H1 (cell line): ENCODE data around the gene CISH. TPM values are rescaled to one million over a fixed set of nuclear protein-coding genes. Genes with fewer than 3 reads are reported as not detected.

Source experiments
- CTCF ChIA-PET: fragments of 300-600 bp; sonication (Branson Sonifier 250); formaldehyde crosslinking; loops from one replicate; lab custom pipeline; 2021; ENCODE audit not compliant: partially characterized antibody; lab: Charles Lee
- POLR2A ChIA-PET: fragments of 300-600 bp; sonication (Branson Sonifier 250); formaldehyde crosslinking; loops from one replicate; lab custom pipeline; 2021; ENCODE audit warnings: inconsistent platforms; ENCODE audit not compliant: partially characterized antibody; lab: Charles Lee
- DNase-seq, 2 experiments: peaks; one replicate each; pipeline versions ENCODE4 v3.0.0 to v3.0.0-alpha.2; 2010 to 2022; ENCODE audit warnings: low spot score in 2 of 2, low read depth in 1 of 2, mixed read lengths in 1 of 2
- FAIRE-seq: peaks from 2 replicates; lab custom pipeline; 2011; peaks lifted over from hg19 to GRCh38; lab: Jason Lieb, UNC
- H2AFZ ChIP-seq: 2 replicates; pipeline ENCODE4 v1.8.1; 2012; ENCODE audit warnings: low read length, inconsistent platforms
- H2AK5ac ChIP-seq: 2 replicates; pipeline ENCODE4 v1.6.1; 2013; ENCODE audit warnings: low read depth, low read length
- H2BK120ac ChIP-seq: replicated peaks from 2 replicates; pipeline ENCODE3; 2013; ENCODE audit warnings: low read depth, low read length, inconsistent platforms
- H2BK12ac ChIP-seq: 2 replicates; pipeline ENCODE4 v1.6.1; 2013; ENCODE audit warnings: low read depth, low read length
- H2BK15ac ChIP-seq: 2 replicates; pipeline ENCODE4 v1.6.1; 2013; ENCODE audit warnings: low read length
- H2BK20ac ChIP-seq: 2 replicates; pipeline ENCODE4 v1.6.1; 2013; ENCODE audit warnings: low read length
- H2BK5ac ChIP-seq: 2 replicates; pipeline ENCODE4 v1.6.1; 2013; ENCODE audit warnings: low read depth, low read length
- H3K14ac ChIP-seq: 2 replicates; pipeline ENCODE4 v1.6.1; 2013; ENCODE audit warnings: inconsistent platforms; ENCODE audit not compliant: insufficient read length
- H3K18ac ChIP-seq: 2 replicates; pipeline ENCODE4 v1.6.1; 2013; ENCODE audit warnings: low read length; ENCODE audit errors: extremely low read depth
- H3K23ac ChIP-seq: 2 replicates; pipeline ENCODE4 v1.6.1; 2013; ENCODE audit warnings: inconsistent platforms; ENCODE audit not compliant: insufficient read length
- H3K23me2 ChIP-seq: 2 replicates; pipeline ENCODE4 v1.6.1; 2013; ENCODE audit warnings: low read depth, low read length
- H3K27ac ChIP-seq: 2 replicates; pipeline ENCODE4 v1.6.1; 2011; ENCODE audit warnings: low read depth, low read length, inconsistent platforms
- H3K27me3 ChIP-seq, 4 experiments: replicated peaks in 1 of 4; 1 replicate in 1 of 4; 2 replicates in 3 of 4; pipeline versions ENCODE4 v1.6.1 to v1.8.1; 2011 to 2013; ENCODE audit warnings: low read length in 3 of 4, mild to moderate bottlenecking in 3 of 4, inconsistent platforms in 2 of 4, mixed read lengths in 2 of 4, moderate library complexity in 1 of 4; ENCODE audit not compliant: control insufficient read depth in 3 of 4, insufficient read depth in 3 of 4; ENCODE audit errors: extremely low read depth in 1 of 4
- H3K36me3 ChIP-seq, 4 experiments: 2 replicates each; pipeline versions ENCODE4 v1.6.1 to v1.8.1; 2011 to 2013; ENCODE audit warnings: mild to moderate bottlenecking in 4 of 4, low read length in 3 of 4, moderate library complexity in 2 of 4, control low read depth in 1 of 4, inconsistent platforms in 1 of 4; ENCODE audit not compliant: insufficient read depth in 4 of 4, control insufficient read depth in 2 of 4
- H3K4ac ChIP-seq: replicated peaks from 2 replicates; pipeline ENCODE3; 2013; ENCODE audit warnings: low read length, low read depth, mixed read lengths, inconsistent platforms; ENCODE audit not compliant: insufficient read length
- H3K4me1 ChIP-seq, 4 experiments: replicated peaks in 1 of 4; 1 replicate in 1 of 4; 2 replicates in 3 of 4; pipeline versions ENCODE4 v1.6.1 to v1.8.1; 2011 to 2013; ENCODE audit warnings: low read length in 3 of 4, inconsistent platforms in 2 of 4, mixed read lengths in 1 of 4; ENCODE audit not compliant: insufficient read depth in 4 of 4, control insufficient read depth in 3 of 4
- H3K4me2 ChIP-seq, 2 experiments: 2 replicates each; pipeline versions ENCODE4 v1.6.1 to v1.8.1; 2011 to 2013; ENCODE audit warnings: low read depth in 2 of 2, low read length in 2 of 2, control low read depth in 1 of 2, inconsistent platforms in 1 of 2, mild to moderate bottlenecking in 1 of 2; ENCODE audit not compliant: insufficient read depth in 1 of 2
- H3K4me3 ChIP-seq, 4 experiments: fragments of 200-600, 300-600 bp in 1 of 4; sonication (generic), shearing (Covaris generic), sonication (Bioruptor Twin) in 1 of 4; 2 replicates each; pipeline versions ENCODE4 v1.5.1 to v1.8.1; 2011 to 2016; ENCODE audit warnings: low read length in 4 of 4, low read depth in 3 of 4, control low read depth in 2 of 4, inconsistent platforms in 2 of 4, mild to moderate bottlenecking in 2 of 4, mixed read lengths in 1 of 4, moderate library complexity in 1 of 4; ENCODE audit not compliant: insufficient read depth in 2 of 4; ENCODE audit errors: extremely low read depth in 1 of 4
- H3K56ac ChIP-seq: replicated peaks from 2 replicates; pipeline ENCODE3; 2013; ENCODE audit warnings: low read depth, mild to moderate bottlenecking, mixed read lengths, low read length, inconsistent platforms; ENCODE audit not compliant: insufficient read length
- H3K79me1 ChIP-seq: 2 replicates; pipeline ENCODE4 v1.6.1; 2013; ENCODE audit warnings: low read depth, low read length, control low read depth
- H3K79me2 ChIP-seq, 2 experiments: 2 replicates each; pipeline versions ENCODE4 v1.6.1 to v1.8.1; 2012 to 2013; ENCODE audit warnings: low read length in 2 of 2, mild to moderate bottlenecking in 2 of 2, inconsistent platforms in 1 of 2; ENCODE audit not compliant: insufficient read depth in 2 of 2, control insufficient read depth in 1 of 2
- H3K9ac ChIP-seq, 4 experiments: replicated peaks in 1 of 4; 1 replicate in 1 of 4; 2 replicates in 3 of 4; pipeline versions ENCODE4 v1.6.1 to v1.8.1; 2011 to 2013; ENCODE audit warnings: low read depth in 3 of 4, low read length in 3 of 4, control low read depth in 2 of 4, mild to moderate bottlenecking in 2 of 4, moderate library complexity in 2 of 4, inconsistent platforms in 1 of 4; ENCODE audit errors: extremely low read depth in 1 of 4
- H3K9me3 ChIP-seq, 2 experiments: 2 replicates each; pipeline versions ENCODE4 v1.6.1 to v1.8.1; 2012 to 2013; ENCODE audit warnings: mild to moderate bottlenecking in 2 of 2, moderate library complexity in 2 of 2, control low read depth in 1 of 2, inconsistent platforms in 1 of 2, low read depth in 1 of 2, low read length in 1 of 2, mixed read lengths in 1 of 2; ENCODE audit not compliant: insufficient read depth in 2 of 2
- H4K20me1 ChIP-seq, 2 experiments: replicated peaks in 1 of 2; 2 replicates each; pipeline versions ENCODE3 to v1.8.1; 2011 to 2013; ENCODE audit warnings: inconsistent platforms in 2 of 2, low read length in 2 of 2, mild to moderate bottlenecking in 1 of 2; ENCODE audit not compliant: insufficient read depth in 2 of 2, control insufficient read depth in 1 of 2
- H4K5ac ChIP-seq: 2 replicates; pipeline ENCODE4 v1.6.1; 2013; ENCODE audit warnings: low read length, low read depth, mixed read lengths, inconsistent platforms; ENCODE audit not compliant: insufficient read length
- H4K8ac ChIP-seq: 2 replicates; pipeline ENCODE4 v1.8.0; 2013; ENCODE audit warnings: mild to moderate bottlenecking, moderate library complexity, low read length, inconsistent platforms; ENCODE audit not compliant: insufficient read depth; ENCODE audit errors: extremely low read depth
- H4K91ac ChIP-seq: replicated peaks from 2 replicates; pipeline ENCODE3; 2013; ENCODE audit warnings: low read length, mixed read lengths, inconsistent platforms; ENCODE audit not compliant: insufficient read length
- ASH2L ChIP-seq: fragments of 200-600, 300-600 bp; sonication (generic); IDR thresholded peaks from one replicate; pipeline ENCODE4 v1.7.1; 2017; ENCODE audit warnings: low read length
- BACH1 ChIP-seq: IDR thresholded peaks from 2 replicates; pipeline ENCODE4 v1.6.1; 2012; ENCODE audit warnings: low read length, improper control_type of control experiment
- EP300 ChIP-seq, 2 experiments: IDR thresholded peaks; 1 replicate in 1 of 2; 2 replicates in 1 of 2; pipeline ENCODE4 v1.6.1; 2011 to 2012; ENCODE audit warnings: low read depth in 2 of 2, low read length in 2 of 2, mild to moderate bottlenecking in 2 of 2, borderline replicate concordance in 1 of 2, inconsistent platforms in 1 of 2, moderate library complexity in 1 of 2
- MAX ChIP-seq: IDR thresholded peaks from 2 replicates; pipeline ENCODE4 v1.6.1; 2012; ENCODE audit warnings: inconsistent platforms
- YY1 ChIP-seq: IDR thresholded peaks from 2 replicates; pipeline ENCODE4 v1.6.1; 2011; ENCODE audit warnings: low read depth, mild to moderate bottlenecking, low read length
- WGBS, 2 experiments: shearing (Covaris generic) in 1 of 2; methylation state at CpG; one replicate each; pipeline versions ENCODE4 v1.1.6 to v1.1.7; 2013 to 2015; ENCODE audit warnings: low lambda C conversion rate in 2 of 2, mixed read lengths in 2 of 2, inconsistent platforms in 1 of 2, low coverage in 1 of 2, missing lambda C conversion rate in 1 of 2; ENCODE audit not compliant: insufficient replicate concordance in 2 of 2, insufficient coverage in 1 of 2, insufficient read length in 1 of 2; ENCODE audit errors: extremely low coverage in 1 of 2, missing lambda C conversion rate in 1 of 2; 5-methylcytosine and 5-hydroxymethylcytosine counted together
- long read RNA-seq, 2 experiments: library from RNA in 1 of 2; library from capped mRNA in 1 of 2; stranded (forward); transcript quantifications; one replicate each; pipeline ENCODE4 v2.0.0, GENCODE V29; 2021; ENCODE audit warnings: inconsistent platforms in 1 of 2
- polyA minus RNA-seq, 3 experiments: library from RNA; depleted of rRNA, polyadenylated mRNA; stranded (reverse); fragments of >200 nt; gene quantifications; 1 replicate in 2 of 3; 2 replicates in 1 of 3; pipeline ENCODE4 v1.2.3, GENCODE V29; 2011
- polyA plus RNA-seq, 7 experiments: library from polyadenylated mRNA; depleted of rRNA in 3 of 7; stranded (reverse) in 5 of 7; unstranded in 2 of 7; fragments of >200 nt in 5 of 7; fragments of 200-250 nt in 2 of 7; gene quantifications; 1 replicate in 5 of 7; 2 replicates in 1 of 7; 4 replicates in 1 of 7; pipeline versions ENCODE4 v1.2.1 to v1.2.3, GENCODE V29; 2011 to 2013; ENCODE audit warnings: missing spikeins in 2 of 7, mixed read lengths in 2 of 7
- total RNA-seq: library from RNA; stranded (reverse); fragmentation: NEBNext Ultra II Directional; extraction: Animal tissue kit (Norgen Biotek cat#: 25700); gene quantifications from 2 replicates; pipeline ENCODE4 v1.2.1, GENCODE V29; 2021

The CISH gene
- total RNA-seq (1.9 and 3.1 TPM in 2 replicates), polyA plus RNA-seq (2011; rRNA removed) (2.2 and 3.0 TPM in 2 replicates), polyA minus RNA-seq (2011; rRNA and poly(A)+ RNA removed) (1.8 TPM in 2 replicates)
- polyA plus RNA-seq (2011; cell fraction: cytosol; rRNA removed): 1.0 TPM
- polyA plus RNA-seq (2011; cell fraction: nucleus; rRNA removed): 1.6 TPM
- polyA plus RNA-seq (2012, experiment 1 of 2): 1.4 to 2.6 TPM (median 1.8 TPM) in 4 replicates
- polyA plus RNA-seq (2012, experiment 2 of 2): 1.7 TPM
- 1.7 TPM for polyA plus RNA-seq (2013, experiment 1 of 2)
- 1.7 TPM for polyA plus RNA-seq (2013, experiment 2 of 2)
- polyA minus RNA-seq (2011; cell fraction: cytosol; rRNA and poly(A)+ RNA removed): 1.6 TPM
- 2.2 TPM for polyA minus RNA-seq (2011; cell fraction: nucleus; rRNA and poly(A)+ RNA removed)
- long read RNA-seq, experiment 1, partial matches to known transcripts: 0 of 3 reads
- long read RNA-seq, experiment 1, other reads (novel, unspliced or antisense): 0 of 3 reads
- long read RNA-seq, experiment 2: 0 reads

GRCh38 chr3:50611464-50612233 is at the start of gene CISH:
Gene CISH, minus strand, starts transcription at chr3:50611774. Its CDS starts 124 bp downstream, at chr3:50611650.
- Histone ChIP-seq H3K4ac (no peak within 1 kb of the TSS), H4K5ac (peak within 1 kb of the TSS; percentile 35), H2BK15ac (no peak within 1 kb of the TSS), H3K36me3 (no peaks in the 10 kb centered on the region), H3K9ac (peak within 1 kb of the TSS in 3 of 4 experiments; percentile 24 to 54 (median 53); a peak in 5 of 7 replicates), H3K14ac (no peak within 1 kb of the TSS), H3K9me3 (no peaks in the 10 kb centered on the region), H4K20me1 (peaks cover 0 to 15% of the 10 kb centered on the region in 2 experiments), H3K27ac (no peak within 1 kb of the TSS), H3K18ac (peak within 1 kb of the TSS; percentile 60), H3K4me2 (peak within 1 kb of the TSS; percentile 68 to 82), H3K4me1 (peaks cover 0 to 14% (median 5%) of the 10 kb centered on the region in 4 experiments; a peak in 5 of 7 replicates), H3K4me3 (peak within 1 kb of the TSS; percentile 39 to 70 (median 50)), H3K56ac (peak within 1 kb of the TSS; percentile 17), H3K23me2 (peaks cover 9% of the 10 kb centered on the region; the same call in 1 of the 2 replicates), H3K23ac (no peak within 1 kb of the TSS), H2AFZ (no peak within 1 kb of the TSS), H2BK5ac (no peak within 1 kb of the TSS; the same call in 1 of the 2 replicates), H2AK5ac (no peak within 1 kb of the TSS), H3K79me2 (no peaks in the 10 kb centered on the region), H3K27me3 (peaks cover 12 to 39% (median 32%) of the 10 kb centered on the region in 4 experiments; a peak in 6 of 7 replicates), H4K8ac (peak within 1 kb of the TSS; percentile 77; the same call in 1 of the 2 replicates), H3K79me1 (no peaks in the 10 kb centered on the region), H2BK120ac (no peak within 1 kb of the TSS), H2BK12ac (peak within 1 kb of the TSS; percentile 75; the same call in 1 of the 2 replicates), H2BK20ac (no peak within 1 kb of the TSS), H4K91ac (no peak within 1 kb of the TSS)
- DNase-seq: peak; percentile 84 to 97
- 1% methylated on average over 46 of the region's 75 CpGs; no CpG with 5 or more reads in 1 of the 2 experiments for WGBS, 2 experiments
- ChIA-PET CTCF (interaction anchor here (0.6 to 50.4 kb wide), 8 partner anchors 10 to 777 kb away, joined by 3 to 1262 read pairs (median 5); partner anchors contain the start of genes C3orf18, DOCK3 and HEMK1), POLR2A (interaction anchor here (0.6 to 2.1 kb wide), 5 partner anchors 13 to 96 kb away, joined by 3 to 7 read pairs (median 4); partner anchors contain the start of genes DOCK3 and HEMK1)
- peak; percentile 63 for FAIRE-seq
- TF ChIP-seq ASH2L (peak; percentile 63), EP300 (IDR thresholded peaks at IDR 0.05; ENCODE audit: borderline replicate concordance in 1 of 2, low read depth in 2 of 2, low read length in 2 of 2) (no peak), BACH1 (0 out of 2 replicates have a peak, but pooled peaks have one; percentile 16), YY1 (no peak), MAX (peak; percentile 90)
